Endothelial cell of umbilical vein (primary cell): ENCODE results near the gene JHY. TPM values are rescaled to one million over a fixed set of nuclear protein-coding genes. Genes with fewer than 3 reads are reported as not detected.

Source experiments
- BruUV-seq: library from RNA; stranded (reverse); fragments of 400-500 nt; replicated peaks from 2 replicates; lab custom pipeline; 2021; lab: Mats Ljungman, UMichigan
- CTCF ChIA-PET: fragments of 300-600, 350-600 bp; sonication (Branson Sonifier 250); formaldehyde crosslinking; loops from one replicate; lab custom pipeline; 2021; ENCODE audit warnings: antibody characterized with exemption, inconsistent platforms; lab: Charles Lee
- POLR2A ChIA-PET: fragments of 300-600, 350-600 bp; sonication (Branson Sonifier 250); formaldehyde crosslinking; loops from one replicate; lab custom pipeline; 2021; ENCODE audit warnings: antibody characterized with exemption, inconsistent platforms; lab: Charles Lee
- DNase-seq: peaks from one replicate; pipeline ENCODE4 v3.0.0-alpha.2; 2011; ENCODE audit warnings: low read depth, low spot score
- FAIRE-seq: peaks from 2 replicates; lab custom pipeline; 2011; peaks lifted over from hg19 to GRCh38; lab: Jason Lieb, UNC
- H2AFZ ChIP-seq: 2 replicates; pipeline ENCODE4 v1.6.0; 2012; ENCODE audit warnings: low read depth, low read length, control low read depth, inconsistent platforms
- H3K27ac ChIP-seq: 2 replicates; pipeline ENCODE4 v1.5.1; 2011; ENCODE audit warnings: low read depth, mild to moderate bottlenecking, control low read depth, low read length, moderate library complexity; ENCODE audit not compliant: insufficient read depth
- H3K27me3 ChIP-seq, 2 experiments: 2 replicates each; pipeline versions ENCODE4 v1.6.0 to v1.6.1; 2011; ENCODE audit warnings: low read length in 2 of 2, mixed read lengths in 1 of 2; ENCODE audit not compliant: control insufficient read depth in 2 of 2, insufficient read depth in 2 of 2
- H3K36me3 ChIP-seq, 2 experiments: 2 replicates in 1 of 2; 3 replicates in 1 of 2; pipeline ENCODE4 v1.5.1; 2011; ENCODE audit warnings: low read length in 2 of 2, mild to moderate bottlenecking in 1 of 2, moderate library complexity in 1 of 2; ENCODE audit not compliant: control insufficient read depth in 2 of 2, insufficient read depth in 2 of 2; ENCODE audit errors: extremely low read depth in 1 of 2
- H3K4me1 ChIP-seq: 3 replicates; pipeline ENCODE4 v1.5.1; 2011; ENCODE audit warnings: mild to moderate bottlenecking, low read length; ENCODE audit not compliant: control insufficient read depth, insufficient read depth; ENCODE audit errors: extremely low read depth
- H3K4me2 ChIP-seq: 2 replicates; pipeline ENCODE4 v1.6.1; 2011; ENCODE audit warnings: low read length, control low read depth, mixed read lengths; ENCODE audit not compliant: insufficient read depth
- H3K4me3 ChIP-seq, 3 experiments: fragments of 200-600 bp in 1 of 3; sonication (generic), shearing (Covaris generic) in 1 of 3; replicated peaks in 1 of 3; 2 replicates each; pipeline ENCODE4 v1.5.1; 2011 to 2016; ENCODE audit warnings: control low read depth in 3 of 3, low read length in 3 of 3, mild to moderate bottlenecking in 2 of 3, inconsistent platforms in 1 of 3, low read depth in 1 of 3, moderate library complexity in 1 of 3; ENCODE audit not compliant: insufficient read depth in 1 of 3
- H3K79me2 ChIP-seq: 2 replicates; pipeline ENCODE4 v1.6.0; 2012; ENCODE audit warnings: low read length, inconsistent platforms; ENCODE audit not compliant: control insufficient read depth, insufficient read depth
- H3K9ac ChIP-seq: replicated peaks from 2 replicates; pipeline ENCODE3; 2011; ENCODE audit warnings: low read length, control low read depth; ENCODE audit not compliant: insufficient read depth; ENCODE audit errors: extremely low read depth
- H3K9me1 ChIP-seq: replicated peaks from 3 replicates; pipeline ENCODE4 v1.6.0; 2011; ENCODE audit warnings: mild to moderate bottlenecking, low read length; ENCODE audit not compliant: control insufficient read depth, insufficient read depth; ENCODE audit errors: extremely low read depth
- H3K9me3 ChIP-seq: replicated peaks from 2 replicates; pipeline ENCODE4 v1.5.1; 2012; ENCODE audit warnings: low read length, inconsistent platforms; ENCODE audit not compliant: control insufficient read depth, insufficient read depth
- H4K20me1 ChIP-seq: replicated peaks from 2 replicates; pipeline ENCODE3; 2011; ENCODE audit warnings: mild to moderate bottlenecking, low read length; ENCODE audit not compliant: control insufficient read depth, insufficient read depth; ENCODE audit errors: extremely low read depth
- CTCF ChIP-seq, 2 donors: IDR thresholded peaks; 1 replicate in 1 of 2; 2 replicates in 1 of 2; pipeline ENCODE4 v1.5.1; 2011; ENCODE audit warnings: low read length in 2 of 2, mild to moderate bottlenecking in 2 of 2, moderate library complexity in 2 of 2, control low read depth in 1 of 2, inconsistent platforms in 1 of 2, low read depth in 1 of 2; ENCODE audit not compliant: insufficient read depth in 1 of 2; ENCODE audit errors: extremely low read depth in 1 of 2
- EZH2 ChIP-seq: IDR thresholded peaks from 2 replicates; pipeline ENCODE4 v1.6.1; 2012; ENCODE audit warnings: borderline replicate concordance, low read depth, mild to moderate bottlenecking, moderate library complexity, low read length, inconsistent platforms; ENCODE audit not compliant: severe bottlenecking
- FOS ChIP-seq: IDR thresholded peaks from 2 replicates; pipeline ENCODE4 v1.6.1; 2011; ENCODE audit warnings: mild to moderate bottlenecking, low read length, moderate library complexity, borderline replicate concordance; ENCODE audit not compliant: insufficient read depth
- GATA2 ChIP-seq: IDR thresholded peaks from 2 replicates; pipeline ENCODE4 v1.7.0; 2011; ENCODE audit warnings: low read depth, mild to moderate bottlenecking, moderate library complexity, mixed read lengths, low read length; ENCODE audit not compliant: insufficient read length, insufficient read depth
- JUN ChIP-seq: IDR thresholded peaks from 2 replicates; pipeline ENCODE4 v1.6.1; 2011; ENCODE audit warnings: borderline replicate concordance, low read depth; ENCODE audit not compliant: insufficient read length, insufficient read depth
- MYC ChIP-seq: IDR thresholded peaks from one replicate; pipeline ENCODE4 v1.6.1; 2011; ENCODE audit warnings: mild to moderate bottlenecking, low read depth, low read length
- POLR2A ChIP-seq: IDR thresholded peaks from 2 replicates; pipeline ENCODE4 v1.6.1; 2012; ENCODE audit warnings: low read depth, mild to moderate bottlenecking, control low read depth, low read length
- POLR2AphosphoS5 ChIP-seq: IDR thresholded peaks from 2 replicates; pipeline ENCODE4 v1.6.1; 2012; ENCODE audit warnings: low read depth, mild to moderate bottlenecking, control low read depth, low read length, moderate library complexity; ENCODE audit not compliant: insufficient read depth
- dilution Hi-C: fragments of 300-500 bp; cut with MboI; formaldehyde crosslinking; loops from one replicate; pipeline ENCODE4 v1.15.0; 2019; ENCODE audit warnings: low sequenced_read_pairs; ENCODE audit not compliant: extremely low pct_ligation_motif_present
- intact Hi-C: fragments of 100-400 bp; cut with micrococcal nuclease; formaldehyde crosslinking; loops from one replicate; pipeline ENCODE4 v1.10.0; 2022
- polyA plus RNA-seq, 4 experiments: library from polyadenylated mRNA; depleted of rRNA in 3 of 4; stranded (reverse) in 3 of 4; unstranded in 1 of 4; fragments of >200 nt; gene quantifications; 2 replicates each; pipeline versions ENCODE4 v1.2.1 to v1.2.3, GENCODE V29; 2011 to 2012; ENCODE audit warnings: missing spikeins in 1 of 4
- total RNA-seq: library from RNA; stranded (reverse); gene quantifications from 2 replicates; pipeline ENCODE4 v1.2.3, GENCODE V29; 2021
- TF ChIP-seq, protein P1 (sequence below): IDR thresholded peaks from 2 replicates; pipeline ENCODE4 v1.6.1; 2011; ENCODE audit not compliant: insufficient read depth, insufficient read length

JHY gene
- total and polyA plus RNA-seq, 2 donors (not counting 3 experiments of a cell fraction or from before 2014, with no cell fraction given), result 1.8 to 3.9 TPM

- CTCF ChIA-PET, result interaction anchor here (1.0 to 2.8 kb wide), 5 partner anchors 9 to 153 kb away, joined by 3 to 12 read pairs (median 3); no protein-coding TSS in a partner anchor
- H4K20me1 ChIP-seq, result no peaks in the 10 kb centered on the region
- no peak overlapping the region for H3K27ac ChIP-seq
- dilution Hi-C loops (no loop called here), intact Hi-C loops (loop anchor here (10.0 kb wide), 1 partner anchor 553 kb away; no protein-coding TSS in a partner anchor)
- POLR2A ChIA-PET, result no interaction called here
- TF ChIP-seq FOS (no peak), EZH2 (no peak), GATA2 (no peak), MYC (no peak), JUN (no peak), POLR2AphosphoS5 (no peak), CTCF (IDR thresholded peaks at IDR 0.05; ENCODE audit: extremely low read depth in 1 of 2, insufficient read depth in 1 of 2, low read depth in 1 of 2, low read length in 2 of 2) (no peak), POLR2A (no peak)
- TF ChIP-seq, protein P1, sequence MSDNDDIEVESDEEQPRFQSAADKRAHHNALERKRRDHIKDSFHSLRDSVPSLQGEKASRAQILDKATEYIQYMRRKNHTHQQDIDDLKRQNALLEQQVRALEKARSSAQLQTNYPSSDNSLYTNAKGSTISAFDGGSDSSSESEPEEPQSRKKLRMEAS, result no peak
- no TSS peak for BruUV-seq
- H3K79me2 ChIP-seq, result no peaks in the 10 kb centered on the region
- H3K4me2 ChIP-seq, result no peak overlapping the region
- no peaks in the 10 kb centered on the region for H3K9me3 ChIP-seq
- H3K4me3 ChIP-seq, result no peak overlapping the region
- H2AFZ ChIP-seq, result no peak overlapping the region
- FAIRE-seq (no peak), DNase-seq (no peak)
- no peaks in the 10 kb centered on the region for H3K4me1 ChIP-seq
- no peaks in the 10 kb centered on the region for H3K36me3 ChIP-seq
- peaks cover 0 to 2% of the 10 kb centered on the region in 2 experiments for H3K27me3 ChIP-seq
- no peak overlapping the region for H3K9ac ChIP-seq
- no peaks in the 10 kb centered on the region for H3K9me1 ChIP-seq
Observed at GRCh38 chr11:122872046-122872445, 10.5 kb upstream of the JHY start.
